Coronary artery (tissue), 2 donors: ENCODE results near the gene AGBL1.

Experiments
- DNase-seq: peaks from one replicate; pipeline ENCODE4 v3.0.0-alpha.2; 2017; ENCODE audit warnings: low spot score
- H3K27ac ChIP-seq, 2 donors: fragments of 200-600 bp; sonication (generic); one replicate each; pipeline ENCODE4 v1.5.1; 2016 to 2019
- H3K4me3 ChIP-seq: fragments of 200-600 bp; sonication (generic); 2 replicates; pipeline ENCODE4 v1.5.1; 2016; ENCODE audit warnings: mild to moderate bottlenecking, moderate library complexity
- TF ChIP-seq, protein P1 (sequence below): fragments of 200-600 bp; sonication (generic); IDR thresholded peaks from one replicate; pipeline ENCODE4 v1.5.1; 2019; ENCODE audit warnings: antibody characterized with exemption

The AGBL1 gene

GRCh38 chr15:86830304-86830703 is 750.6 kb downstream of the AGBL1 start:
- H3K4me3 ChIP-seq = no peak overlapping the region
- TF ChIP-seq, protein P1, sequence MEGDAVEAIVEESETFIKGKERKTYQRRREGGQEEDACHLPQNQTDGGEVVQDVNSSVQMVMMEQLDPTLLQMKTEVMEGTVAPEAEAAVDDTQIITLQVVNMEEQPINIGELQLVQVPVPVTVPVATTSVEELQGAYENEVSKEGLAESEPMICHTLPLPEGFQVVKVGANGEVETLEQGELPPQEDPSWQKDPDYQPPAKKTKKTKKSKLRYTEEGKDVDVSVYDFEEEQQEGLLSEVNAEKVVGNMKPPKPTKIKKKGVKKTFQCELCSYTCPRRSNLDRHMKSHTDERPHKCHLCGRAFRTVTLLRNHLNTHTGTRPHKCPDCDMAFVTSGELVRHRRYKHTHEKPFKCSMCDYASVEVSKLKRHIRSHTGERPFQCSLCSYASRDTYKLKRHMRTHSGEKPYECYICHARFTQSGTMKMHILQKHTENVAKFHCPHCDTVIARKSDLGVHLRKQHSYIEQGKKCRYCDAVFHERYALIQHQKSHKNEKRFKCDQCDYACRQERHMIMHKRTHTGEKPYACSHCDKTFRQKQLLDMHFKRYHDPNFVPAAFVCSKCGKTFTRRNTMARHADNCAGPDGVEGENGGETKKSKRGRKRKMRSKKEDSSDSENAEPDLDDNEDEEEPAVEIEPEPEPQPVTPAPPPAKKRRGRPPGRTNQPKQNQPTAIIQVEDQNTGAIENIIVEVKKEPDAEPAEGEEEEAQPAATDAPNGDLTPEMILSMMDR = no peak
- no peak for DNase-seq
- H3K27ac ChIP-seq = no peak overlapping the region

DNA sequence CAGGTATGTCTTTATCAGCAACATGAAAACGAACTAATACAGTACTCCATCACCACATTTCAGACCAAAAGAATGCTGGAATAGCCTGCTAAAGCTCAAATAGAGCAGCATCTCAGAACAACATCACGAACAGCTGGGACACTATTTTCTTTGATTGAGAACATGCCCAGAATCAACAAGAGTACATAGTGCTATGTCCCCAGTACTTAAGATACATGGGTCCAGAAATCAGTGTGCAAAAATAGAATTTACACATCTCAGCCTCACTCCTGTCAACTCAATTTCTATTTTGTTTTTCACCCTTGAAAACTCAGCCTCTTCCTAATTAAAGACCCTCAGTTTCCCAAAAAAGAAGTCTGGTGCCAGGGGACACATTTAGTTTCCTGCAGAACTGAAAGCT is 753.9 kb downstream of the AGBL1 start:
- Histone ChIP-seq H3K4me3 (no peak overlapping the region), H3K27ac (no peak overlapping the region)
- TF ChIP-seq, protein P1 = no peak
- no peak for DNase-seq

GRCh38 chr15:86834115-86834863 is 754.6 kb downstream of the AGBL1 start:
- TF ChIP-seq, protein P1 = no peak
- Histone ChIP-seq H3K4me3 (no peak overlapping the region), H3K27ac (no peak overlapping the region)
- no peak for DNase-seq

- Histone ChIP-seq H3K4me3 (no peak overlapping the region), H3K27ac (no peak overlapping the region)
- DNase-seq = no peak
- TF ChIP-seq, protein P1 = no peak
Observed at GRCh38 chr15:86837294-86838061, 757.8 kb downstream of the AGBL1 start.

- DNase-seq = no peak
- Histone ChIP-seq H3K27ac (no peak overlapping the region), H3K4me3 (no peak overlapping the region)
- TF ChIP-seq, protein P1 = no peak
Observed at GRCh38 chr15:86839502-86839901, 759.8 kb downstream of the AGBL1 start.

GRCh38 chr15:86840996-86841395 is 761.3 kb downstream of the AGBL1 start:
- TF ChIP-seq, protein P1 = no peak
- DNase-seq = no peak
- Histone ChIP-seq H3K27ac (no peak overlapping the region), H3K4me3 (no peak overlapping the region)
